ENCODE results near the gene BTBD17. TPM values are rescaled to one million over a fixed set of nuclear protein-coding genes. Genes with fewer than 3 reads are reported as not detected.

The BTBD17 gene
- total RNA-seq, 1 donor from 2014 or later = not detected

DNA sequence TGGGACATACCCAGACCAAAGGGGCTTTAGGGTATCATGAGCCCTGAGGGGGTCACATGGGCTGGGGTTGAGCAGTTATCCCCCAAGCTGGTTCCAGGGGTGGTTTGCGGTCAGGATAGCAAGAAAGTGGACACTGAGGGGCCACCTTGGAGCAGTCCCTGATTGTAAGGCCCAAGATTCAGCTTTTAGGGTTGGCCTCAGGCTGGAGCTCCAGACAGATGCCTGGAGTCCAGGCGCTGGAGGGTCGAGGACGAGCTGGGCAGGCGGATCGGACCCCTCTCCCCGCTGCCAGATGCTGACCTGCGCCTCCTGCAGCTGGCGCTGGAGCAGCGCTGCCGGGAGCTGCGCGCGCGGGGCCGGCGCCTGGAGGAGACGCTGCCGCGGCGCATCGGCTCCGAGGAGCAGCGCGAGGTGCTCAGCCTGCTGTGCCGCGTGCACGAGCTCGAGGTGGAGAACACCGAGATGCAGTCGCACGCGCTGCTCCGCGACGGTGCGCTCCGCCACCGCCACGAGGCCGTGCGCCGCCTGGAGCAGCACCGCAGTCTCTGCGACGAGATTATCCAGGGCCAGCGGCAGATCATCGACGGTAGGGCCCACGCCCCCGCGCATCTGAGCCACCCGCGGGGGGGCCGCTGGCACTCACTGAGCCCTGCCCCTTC lies 10.0 kb downstream of the BTBD17 start:
- TF ChIP-seq, protein P1, sequence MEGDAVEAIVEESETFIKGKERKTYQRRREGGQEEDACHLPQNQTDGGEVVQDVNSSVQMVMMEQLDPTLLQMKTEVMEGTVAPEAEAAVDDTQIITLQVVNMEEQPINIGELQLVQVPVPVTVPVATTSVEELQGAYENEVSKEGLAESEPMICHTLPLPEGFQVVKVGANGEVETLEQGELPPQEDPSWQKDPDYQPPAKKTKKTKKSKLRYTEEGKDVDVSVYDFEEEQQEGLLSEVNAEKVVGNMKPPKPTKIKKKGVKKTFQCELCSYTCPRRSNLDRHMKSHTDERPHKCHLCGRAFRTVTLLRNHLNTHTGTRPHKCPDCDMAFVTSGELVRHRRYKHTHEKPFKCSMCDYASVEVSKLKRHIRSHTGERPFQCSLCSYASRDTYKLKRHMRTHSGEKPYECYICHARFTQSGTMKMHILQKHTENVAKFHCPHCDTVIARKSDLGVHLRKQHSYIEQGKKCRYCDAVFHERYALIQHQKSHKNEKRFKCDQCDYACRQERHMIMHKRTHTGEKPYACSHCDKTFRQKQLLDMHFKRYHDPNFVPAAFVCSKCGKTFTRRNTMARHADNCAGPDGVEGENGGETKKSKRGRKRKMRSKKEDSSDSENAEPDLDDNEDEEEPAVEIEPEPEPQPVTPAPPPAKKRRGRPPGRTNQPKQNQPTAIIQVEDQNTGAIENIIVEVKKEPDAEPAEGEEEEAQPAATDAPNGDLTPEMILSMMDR (IDR thresholded peaks at IDR 0.05) = no peak
- Mint-ChIP-seq H3K4me3 (no peak overlapping the region), H3K27ac (no peak overlapping the region), H3K27me3 (peaks cover 40% of the 10 kb centered on the region), H3K9me3 (no peaks in the 10 kb centered on the region), H3K36me3 (ENCODE audit: low read depth) (no peaks in the 10 kb centered on the region), H3K4me1 (peaks cover 2% of the 10 kb centered on the region)
- ChIA-PET CTCF (no interaction called here), POLR2A (no interaction called here)
- no peak for DNase-seq
- ATAC-seq (ENCODE audit: low read depth) = no peak
- intact Hi-C loops (cut with micrococcal nuclease) = no loop called here

DNA sequence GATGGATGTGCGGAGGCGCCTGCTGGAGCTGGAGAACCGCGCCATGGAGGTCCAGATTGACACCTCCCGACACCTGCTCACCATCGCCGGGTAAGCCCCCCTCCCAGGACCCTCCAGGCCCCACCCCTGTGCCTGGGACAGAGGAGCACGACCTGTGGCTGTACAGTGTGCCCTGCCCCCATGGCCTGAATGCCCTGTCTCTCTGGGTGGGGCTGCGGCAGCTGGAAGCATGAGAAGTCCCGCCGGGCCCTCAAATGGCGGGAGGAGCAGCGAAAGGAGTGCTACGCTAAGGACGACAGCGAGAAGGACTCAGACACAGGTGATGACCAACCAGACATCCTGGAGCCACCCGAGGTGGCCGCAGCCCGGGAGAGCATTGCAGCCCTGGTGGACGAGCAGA lies 11.2 kb downstream of the BTBD17 start:
- no peak overlapping the region for H3K27ac Mint-ChIP-seq
- DNase-seq (no peak), ATAC-seq (ENCODE audit: low read depth) (no peak)
- peaks cover 2% of the 10 kb centered on the region for H3K4me1 Mint-ChIP-seq
- H3K36me3 Mint-ChIP-seq (ENCODE audit: low read depth) = no peaks in the 10 kb centered on the region
- POLR2A ChIA-PET = no interaction called here
- H3K9me3 Mint-ChIP-seq = no peaks in the 10 kb centered on the region
- H3K4me3 Mint-ChIP-seq = no peak overlapping the region
- CTCF ChIA-PET = no interaction called here
- TF ChIP-seq, protein P1 (IDR thresholded peaks at IDR 0.05) = no peak
- H3K27me3 Mint-ChIP-seq = peaks cover 35% of the 10 kb centered on the region
- intact Hi-C loops (cut with micrococcal nuclease) = no loop called here

DNA sequence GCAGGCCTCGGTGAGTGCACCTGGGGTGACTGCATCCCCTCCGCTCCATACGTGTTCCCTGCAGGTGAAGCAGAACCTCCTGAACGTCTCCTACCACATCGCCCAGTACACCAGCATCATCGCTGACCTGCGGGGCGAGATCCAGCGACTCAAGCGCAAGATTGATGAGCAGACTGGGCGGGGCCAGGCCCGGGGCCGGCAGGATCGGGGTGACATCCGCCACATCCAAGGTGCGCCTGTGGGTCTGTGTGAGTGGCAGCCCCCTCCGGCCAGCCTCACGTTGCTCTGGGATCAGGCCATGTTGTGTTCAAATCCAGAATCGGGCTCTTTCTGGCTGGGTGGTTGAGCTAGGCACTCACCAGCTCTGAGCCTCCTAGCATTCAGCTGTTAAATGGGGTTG lies 12.5 kb downstream of the BTBD17 start:
- Mint-ChIP-seq H3K27ac (no peak overlapping the region), H3K9me3 (no peaks in the 10 kb centered on the region), H3K4me3 (no peak overlapping the region), H3K27me3 (peaks cover 26% of the 10 kb centered on the region), H3K4me1 (peaks cover 2% of the 10 kb centered on the region), H3K36me3 (ENCODE audit: low read depth) (no peaks in the 10 kb centered on the region)
- TF ChIP-seq, protein P1 (IDR thresholded peaks at IDR 0.05) = no peak
- no peak for DNase-seq
- POLR2A ChIA-PET = no interaction called here
- intact Hi-C loops (cut with micrococcal nuclease) = no loop called here
- CTCF ChIA-PET = no interaction called here
- no peak for ATAC-seq (ENCODE audit: low read depth)

DNA sequence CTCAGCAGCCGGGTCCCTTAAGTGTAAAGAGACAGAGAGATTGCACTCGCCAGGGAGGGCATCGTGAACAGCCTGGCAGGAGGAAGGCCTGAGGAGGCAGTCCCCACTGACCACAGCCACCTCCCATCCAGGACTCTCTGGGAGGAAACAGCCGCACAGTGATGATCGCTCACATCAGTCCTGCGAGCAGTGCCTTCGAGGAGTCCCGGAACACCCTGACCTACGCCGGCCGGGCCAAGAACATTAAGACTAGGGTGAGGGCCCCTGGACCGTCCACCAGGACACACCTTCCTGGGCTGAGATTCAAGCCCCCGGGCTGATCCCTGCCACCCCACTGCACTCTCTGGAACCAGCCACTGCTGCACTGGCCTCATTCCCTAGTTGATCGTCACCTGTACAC lies 14.0 kb downstream of the BTBD17 start:
- Mint-ChIP-seq H3K4me1 (no peaks in the 10 kb centered on the region), H3K27ac (no peak overlapping the region), H3K36me3 (ENCODE audit: low read depth) (no peaks in the 10 kb centered on the region), H3K27me3 (peaks cover 14% of the 10 kb centered on the region), H3K4me3 (no peak overlapping the region), H3K9me3 (no peaks in the 10 kb centered on the region)
- no peak for DNase-seq
- ChIA-PET CTCF (no interaction called here), POLR2A (no interaction called here)
- intact Hi-C loops (cut with micrococcal nuclease) = no loop called here
- ATAC-seq (ENCODE audit: low read depth) = no peak
- TF ChIP-seq, protein P1 (IDR thresholded peaks at IDR 0.05) = no peak

DNA sequence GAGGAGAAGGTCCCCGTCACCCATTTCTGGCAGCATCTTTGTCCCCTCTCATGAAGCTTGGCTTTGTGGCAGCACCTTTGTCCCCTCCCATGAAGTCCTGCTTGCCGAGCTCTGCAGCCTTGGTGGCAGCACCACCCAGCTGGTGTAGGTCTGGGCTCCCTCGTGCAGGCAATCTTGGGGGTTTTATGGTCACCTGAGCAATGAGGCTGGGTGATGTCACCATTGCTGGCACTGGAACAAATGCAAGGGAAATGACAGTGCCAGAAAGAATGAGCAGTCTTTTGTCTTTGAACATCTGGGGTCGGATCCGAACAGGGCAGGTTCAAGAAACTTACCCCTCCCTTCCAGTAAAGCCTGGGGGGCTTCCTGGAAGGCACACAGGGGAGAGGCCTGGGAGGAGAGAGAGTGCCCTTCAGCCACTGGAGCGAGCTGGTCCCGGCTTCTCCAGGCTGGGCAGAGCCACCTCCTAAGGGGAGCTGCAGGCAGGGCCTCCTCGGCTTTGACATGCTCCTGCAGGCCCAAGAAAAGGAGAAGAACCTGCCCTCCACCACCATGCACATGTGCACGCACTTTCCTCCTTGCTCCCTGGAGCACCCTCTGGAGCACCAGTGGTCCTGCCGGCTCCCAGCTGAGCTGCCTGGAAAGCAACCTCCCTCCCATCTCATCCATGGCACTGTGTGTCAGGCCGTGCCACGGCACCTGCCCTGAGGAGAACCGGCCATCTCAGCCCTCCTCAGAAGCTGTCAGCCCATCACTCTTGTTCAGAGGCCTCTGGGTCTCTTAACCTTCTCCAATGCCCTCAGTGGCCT lies 16.0 kb downstream of the BTBD17 start:
- no peak for ATAC-seq (ENCODE audit: low read depth)
- Mint-ChIP-seq H3K4me3 (no peak overlapping the region), H3K27me3 (peaks cover 10% of the 10 kb centered on the region), H3K27ac (no peak overlapping the region), H3K4me1 (no peaks in the 10 kb centered on the region), H3K36me3 (ENCODE audit: low read depth) (no peaks in the 10 kb centered on the region), H3K9me3 (no peaks in the 10 kb centered on the region)
- intact Hi-C loops (cut with micrococcal nuclease) = no loop called here
- ChIA-PET CTCF (no interaction called here), POLR2A (no interaction called here)
- DNase-seq = no peak
- TF ChIP-seq, protein P1 (IDR thresholded peaks at IDR 0.05) = no peak
